ENCODE measurements around the gene CCT8L2. TPM values are rescaled to one million over a fixed set of nuclear protein-coding genes. Genes with fewer than 3 reads are reported as not detected.
"Not testable (repeated sequence)": the region's sequence is repeated elsewhere in the genome, so short reads cannot be mapped to it uniquely, and the experiment has no call there.

CCT8L2 gene
- total RNA-seq, 2 experiments from 2014 or later: not detected

DNA sequence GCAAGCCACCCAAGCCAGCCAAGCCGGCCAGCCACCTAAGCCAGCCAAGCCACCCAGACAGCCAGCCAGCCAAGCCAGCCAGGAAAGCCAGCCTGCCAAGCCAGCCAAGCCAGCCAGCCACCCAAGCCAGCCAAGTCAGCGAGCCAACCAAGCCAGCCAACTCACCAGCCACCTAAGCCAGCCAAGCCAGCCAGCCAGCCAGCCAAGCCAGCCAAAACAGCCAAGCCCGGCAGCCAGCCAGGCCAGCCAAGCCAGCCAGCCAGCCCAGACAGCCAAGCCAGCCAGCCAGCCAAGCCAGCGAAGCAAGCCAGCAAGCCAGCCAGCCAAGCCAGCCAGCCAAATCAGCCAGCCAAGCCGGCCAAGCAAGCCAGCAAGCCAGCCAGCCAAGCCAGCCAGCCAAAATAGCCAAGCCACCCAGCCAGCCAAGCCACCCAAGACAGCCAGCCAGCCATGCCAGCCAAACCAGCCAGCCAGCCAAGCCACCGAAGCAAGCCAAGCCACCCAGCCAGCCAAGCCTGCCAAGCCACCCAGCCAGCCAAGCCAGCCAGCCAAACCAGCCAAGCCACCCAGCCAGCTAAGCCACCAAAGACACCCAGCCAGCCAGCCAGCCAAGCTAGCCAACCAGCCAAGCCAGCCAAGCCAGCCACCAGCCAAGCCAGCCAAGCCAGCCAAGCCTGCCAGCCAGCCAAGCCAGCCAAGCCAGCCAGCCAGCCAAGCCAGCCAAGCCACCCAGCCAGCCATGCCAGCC lies 27.6 kb downstream of the CCT8L2 start:
- H3K4me3 Mint-ChIP-seq; CTCF ChIA-PET; H3K27me3 Mint-ChIP-seq; intact Hi-C loops (cut with micrococcal nuclease); POLR2A ChIA-PET; ATAC-seq; H3K27ac Mint-ChIP-seq; H3K9me3 Mint-ChIP-seq; H3K36me3 Mint-ChIP-seq (ENCODE audit: low read depth); H3K4me1 Mint-ChIP-seq (ENCODE audit: low read depth); DNase-seq: not testable (repeated sequence)

DNA sequence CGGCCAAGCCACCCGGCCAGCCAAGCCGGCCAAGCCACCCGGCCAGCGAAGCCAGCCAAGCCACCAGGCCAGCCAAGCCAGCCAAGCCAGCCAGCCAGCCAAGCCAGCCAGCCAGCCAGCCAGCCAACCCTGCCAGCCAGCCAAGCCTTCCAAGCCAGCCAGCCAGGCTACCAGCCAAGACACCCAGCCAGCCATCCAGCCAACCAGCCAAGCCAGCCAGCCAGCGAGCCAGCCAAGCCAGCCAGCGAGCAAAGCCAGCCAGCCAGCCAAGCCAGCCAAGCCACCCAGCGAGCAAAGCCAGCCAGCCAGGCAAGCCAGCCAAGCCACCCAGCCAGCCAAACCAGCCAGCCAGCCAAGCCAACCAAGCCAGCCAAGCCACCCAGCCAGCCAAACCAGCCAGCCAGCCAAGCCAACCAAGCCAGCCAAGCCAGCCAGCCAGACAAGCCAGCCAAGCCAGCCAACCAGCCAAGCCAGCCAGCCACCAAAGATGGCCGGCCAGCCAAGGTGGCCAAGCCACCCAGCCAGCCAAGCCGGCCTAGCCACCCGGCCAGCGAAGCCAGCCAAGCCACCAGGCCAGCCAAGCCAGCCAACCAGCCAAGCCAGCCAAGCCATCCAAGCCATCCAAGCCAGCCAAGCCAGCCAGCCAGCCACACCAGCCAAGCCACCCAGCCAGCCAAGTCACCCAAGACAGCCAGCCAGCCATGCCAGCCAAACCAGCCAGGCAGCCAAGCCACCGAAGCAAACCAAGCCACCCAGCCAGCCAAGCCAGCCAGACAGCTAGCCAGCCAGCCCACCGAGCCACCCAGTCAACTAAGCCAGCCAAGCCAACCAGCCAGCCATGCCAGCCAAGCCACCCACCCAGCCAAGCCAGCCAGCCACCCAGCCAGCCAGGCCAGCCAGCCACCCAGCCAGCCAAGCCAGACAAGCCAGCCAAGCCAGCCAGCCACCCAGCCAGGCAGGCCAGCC lies 28.8 kb downstream of the CCT8L2 start:
- CTCF ChIA-PET: no interaction called here
- TF ChIP-seq, protein P1, sequence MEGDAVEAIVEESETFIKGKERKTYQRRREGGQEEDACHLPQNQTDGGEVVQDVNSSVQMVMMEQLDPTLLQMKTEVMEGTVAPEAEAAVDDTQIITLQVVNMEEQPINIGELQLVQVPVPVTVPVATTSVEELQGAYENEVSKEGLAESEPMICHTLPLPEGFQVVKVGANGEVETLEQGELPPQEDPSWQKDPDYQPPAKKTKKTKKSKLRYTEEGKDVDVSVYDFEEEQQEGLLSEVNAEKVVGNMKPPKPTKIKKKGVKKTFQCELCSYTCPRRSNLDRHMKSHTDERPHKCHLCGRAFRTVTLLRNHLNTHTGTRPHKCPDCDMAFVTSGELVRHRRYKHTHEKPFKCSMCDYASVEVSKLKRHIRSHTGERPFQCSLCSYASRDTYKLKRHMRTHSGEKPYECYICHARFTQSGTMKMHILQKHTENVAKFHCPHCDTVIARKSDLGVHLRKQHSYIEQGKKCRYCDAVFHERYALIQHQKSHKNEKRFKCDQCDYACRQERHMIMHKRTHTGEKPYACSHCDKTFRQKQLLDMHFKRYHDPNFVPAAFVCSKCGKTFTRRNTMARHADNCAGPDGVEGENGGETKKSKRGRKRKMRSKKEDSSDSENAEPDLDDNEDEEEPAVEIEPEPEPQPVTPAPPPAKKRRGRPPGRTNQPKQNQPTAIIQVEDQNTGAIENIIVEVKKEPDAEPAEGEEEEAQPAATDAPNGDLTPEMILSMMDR (IDR thresholded peaks at IDR 0.05): no peak
- intact Hi-C loops (cut with micrococcal nuclease): no loop called here
- no peak for DNase-seq
- H3K9me3 Mint-ChIP-seq: no peaks in the 10 kb centered on the region
- POLR2A ChIA-PET: no interaction called here
- no peak overlapping the region for H3K27ac Mint-ChIP-seq
- no peak overlapping the region for H3K4me3 Mint-ChIP-seq
- H3K36me3 Mint-ChIP-seq (ENCODE audit: low read depth): no peaks in the 10 kb centered on the region
- H3K4me1 Mint-ChIP-seq (ENCODE audit: low read depth): no peaks in the 10 kb centered on the region
- no peak for ATAC-seq
- no peaks in the 10 kb centered on the region for H3K27me3 Mint-ChIP-seq

DNA sequence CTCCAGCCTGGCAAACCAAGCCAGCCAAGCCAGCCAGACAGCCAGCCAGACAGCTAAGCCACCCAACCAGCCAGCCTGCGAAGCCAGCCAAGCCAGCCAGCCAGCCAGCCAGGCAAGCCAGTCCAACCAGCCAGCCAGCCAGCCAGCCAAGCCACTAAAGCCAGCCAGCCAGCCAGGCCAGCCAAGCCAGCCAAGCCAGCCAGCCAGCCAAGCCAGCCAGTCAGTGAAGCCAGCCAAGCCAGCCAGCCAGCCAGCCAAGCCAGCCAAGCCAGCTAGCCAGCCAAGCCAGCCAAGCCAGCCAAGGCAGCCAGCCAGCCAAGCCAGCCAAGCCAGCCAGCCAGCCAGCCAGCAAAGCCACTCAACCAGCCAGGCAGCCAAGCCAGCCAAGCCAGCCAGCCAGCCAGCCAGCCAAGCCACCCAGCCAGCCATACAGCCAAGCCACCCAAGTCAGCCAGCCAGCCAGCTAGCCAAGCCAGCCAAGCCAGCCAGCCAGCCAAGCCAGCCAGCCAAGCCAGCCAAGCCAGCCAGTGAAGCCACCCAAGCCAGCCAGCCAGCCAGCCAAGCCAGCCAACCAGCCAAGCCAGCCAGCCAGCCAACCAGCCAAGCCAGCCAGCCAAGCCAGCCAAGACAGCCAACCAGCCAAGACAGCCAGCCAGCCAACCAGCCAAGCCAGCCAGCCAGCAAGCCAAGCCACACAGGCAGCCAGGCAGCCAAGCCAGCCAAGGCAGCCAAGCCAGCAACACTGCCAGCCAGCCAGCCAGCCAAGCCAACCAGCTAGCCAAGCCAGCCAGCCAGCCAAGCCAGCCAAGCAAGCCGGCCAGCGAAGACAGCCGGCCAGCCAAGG lies 29.7 kb downstream of the CCT8L2 start:
- no peak overlapping the region for H3K27ac Mint-ChIP-seq
- H3K9me3 Mint-ChIP-seq: no peaks in the 10 kb centered on the region
- H3K4me1 Mint-ChIP-seq (ENCODE audit: low read depth): no peaks in the 10 kb centered on the region
- no peaks in the 10 kb centered on the region for H3K27me3 Mint-ChIP-seq
- ChIA-PET CTCF (no interaction called here), POLR2A (no interaction called here)
- no peaks in the 10 kb centered on the region for H3K36me3 Mint-ChIP-seq (ENCODE audit: low read depth)
- ATAC-seq (no peak), DNase-seq (no peak)
- TF ChIP-seq, protein P1 (IDR thresholded peaks at IDR 0.05): no peak
- intact Hi-C loops (cut with micrococcal nuclease): no loop called here
- H3K4me3 Mint-ChIP-seq: no peak overlapping the region

DNA sequence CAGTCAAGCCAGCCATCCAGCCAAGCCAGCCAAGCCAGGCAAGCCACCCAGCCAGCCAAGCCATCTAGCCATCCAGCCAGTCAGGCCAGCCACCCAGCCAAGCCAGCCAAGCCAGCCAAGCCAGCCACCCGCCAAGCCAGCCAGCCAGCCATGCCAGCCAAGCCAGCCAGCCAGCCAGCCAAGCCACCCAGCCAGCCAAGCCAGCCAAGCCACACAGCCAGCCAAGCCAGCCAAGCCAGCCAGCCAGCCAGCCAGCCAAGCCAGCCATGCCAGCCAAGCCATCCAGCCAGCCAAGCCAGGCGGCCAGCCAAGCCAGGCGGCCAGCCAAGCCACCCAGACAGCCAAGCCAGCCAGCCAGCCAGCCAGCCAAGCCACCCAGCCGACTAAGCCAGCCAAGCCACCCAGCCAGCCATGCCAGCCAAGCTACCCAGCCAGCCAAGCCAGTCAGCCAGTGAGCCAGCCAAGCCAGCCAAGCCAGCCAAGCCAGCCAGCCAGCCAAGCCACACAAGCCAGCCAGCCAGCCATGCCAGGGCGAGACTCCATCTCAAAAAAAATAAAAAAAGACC lies 31.4 kb downstream of the CCT8L2 start:
- H3K9me3 Mint-ChIP-seq; ATAC-seq; H3K27me3 Mint-ChIP-seq; DNase-seq; H3K4me3 Mint-ChIP-seq; H3K36me3 Mint-ChIP-seq (ENCODE audit: low read depth); H3K27ac Mint-ChIP-seq; H3K4me1 Mint-ChIP-seq (ENCODE audit: low read depth); CTCF ChIA-PET; intact Hi-C loops (cut with micrococcal nuclease); POLR2A ChIA-PET: not testable (repeated sequence)

DNA sequence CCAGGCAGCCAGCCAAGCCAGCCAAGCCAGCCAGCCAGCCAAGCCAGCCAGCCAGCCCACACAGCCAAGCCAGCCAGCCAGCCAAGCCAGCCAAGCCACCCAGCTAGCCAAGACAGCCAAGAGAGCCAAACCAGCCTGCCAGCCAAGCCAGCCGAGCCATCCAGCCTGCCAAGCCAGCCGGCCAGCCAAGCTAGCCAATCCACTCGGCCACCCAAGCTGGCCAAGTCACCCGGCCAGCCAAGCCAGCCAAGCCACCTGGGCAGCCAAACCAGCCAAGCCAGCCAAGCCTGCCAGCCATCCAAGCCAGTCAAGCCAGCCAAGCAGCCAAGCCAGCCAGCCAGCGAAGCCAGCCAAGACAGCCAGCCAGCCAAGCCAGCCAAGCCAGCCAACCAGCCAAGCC lies 32.0 kb downstream of the CCT8L2 start:
- H3K4me1 Mint-ChIP-seq (ENCODE audit: low read depth); DNase-seq; ATAC-seq; CTCF ChIA-PET; H3K27me3 Mint-ChIP-seq; POLR2A ChIA-PET; H3K4me3 Mint-ChIP-seq; H3K9me3 Mint-ChIP-seq; H3K27ac Mint-ChIP-seq; H3K36me3 Mint-ChIP-seq (ENCODE audit: low read depth); intact Hi-C loops (cut with micrococcal nuclease): not testable (repeated sequence)

DNA sequence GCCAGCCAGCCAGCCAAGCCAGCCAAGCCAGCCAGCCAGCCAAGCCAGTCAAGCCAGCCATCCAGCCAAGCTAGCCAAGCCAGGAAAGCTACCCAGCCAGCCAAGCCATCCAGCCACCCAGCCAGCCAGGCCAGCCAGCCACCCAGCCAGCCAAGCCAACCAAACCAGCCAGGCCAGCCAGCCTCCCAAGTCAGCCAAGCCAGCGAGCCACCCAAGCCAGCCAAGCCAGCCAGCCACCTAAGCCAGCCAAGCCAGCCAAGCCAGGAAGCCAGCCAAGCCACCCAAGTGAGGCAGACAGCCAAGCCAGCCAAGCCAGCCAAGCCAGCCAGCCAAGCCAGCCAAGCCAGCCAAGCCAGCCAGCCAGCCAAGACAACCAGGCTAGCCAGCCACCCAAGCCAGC lies 32.6 kb downstream of the CCT8L2 start:
- H3K4me1 Mint-ChIP-seq (ENCODE audit: low read depth); H3K27me3 Mint-ChIP-seq; H3K27ac Mint-ChIP-seq; POLR2A ChIA-PET; ATAC-seq; H3K4me3 Mint-ChIP-seq; intact Hi-C loops (cut with micrococcal nuclease); H3K36me3 Mint-ChIP-seq (ENCODE audit: low read depth); DNase-seq; H3K9me3 Mint-ChIP-seq; CTCF ChIA-PET: not testable (repeated sequence)
